ENCODE measurements around the gene ANKRD35. TPM values are rescaled to one million over a fixed set of nuclear protein-coding genes. Genes with fewer than 3 reads are reported as not detected.

ANKRD35 gene
- polyA plus RNA-seq, 3 donors, result 0.40 to 1.5 (median 1.3) TPM

- Mint-ChIP-seq H3K4me1 (no peaks in the 10 kb centered on the region), H3K36me3 (peaks cover 0 to under 1% of the 10 kb centered on the region in 2 donors), H3K9me3 (no peaks in the 10 kb centered on the region), H3K27me3 (ENCODE audit: low read depth in 3 of 3) (peaks cover 0 to 2% (median 2%) of the 10 kb centered on the region in 3 donors), H3K4me3 (no peak overlapping the region), H3K27ac (no peak overlapping the region)
- Histone ChIP-seq H3K36me3 (replicated peaks in 1 of 2; ENCODE audit: control insufficient read depth in 1 of 2, insufficient read depth in 2 of 2, low read length in 2 of 2) (no peaks in the 10 kb centered on the region), H2AFZ (ENCODE audit: insufficient read depth, low read depth, low read length, poor library complexity, severe bottlenecking) (no peak overlapping the region), H3K79me2 (ENCODE audit: insufficient read depth, low read length) (no peaks in the 10 kb centered on the region), H3K27me3 (ENCODE audit: control insufficient read depth in 2 of 2, insufficient read depth in 2 of 2, low read length in 2 of 2) (no peaks in the 10 kb centered on the region), H3K4me3 (replicated peaks in 1 of 3; ENCODE audit: low read depth in 2 of 3, low read length in 3 of 3) (no peak overlapping the region), H3K9me3 (replicated peaks in 1 of 2; ENCODE audit: control insufficient read depth in 1 of 2, insufficient read depth in 1 of 2, low read length in 2 of 2) (no peaks in the 10 kb centered on the region), H3K9ac (ENCODE audit: insufficient read depth, low read length, poor library complexity, severe bottlenecking) (no peak overlapping the region), H3K27ac (ENCODE audit: low read depth in 1 of 2, low read length in 2 of 2) (no peak overlapping the region), H4K20me1 (ENCODE audit: insufficient read depth, low read length) (no peaks in the 10 kb centered on the region), H3K4me2 (replicated peaks; ENCODE audit: extremely low read depth, low read length, poor library complexity, severe bottlenecking) (no peak overlapping the region), H3K4me1 (ENCODE audit: control insufficient read depth in 1 of 2, insufficient read depth in 2 of 2, low read length in 2 of 2) (no peaks in the 10 kb centered on the region)
- TF ChIP-seq CTCF (IDR thresholded peaks at IDR 0.05), result no peak
- no CpG with 5 or more reads among the region's 1 CpG for WGBS (ENCODE audit: insufficient coverage)
- intact Hi-C loops (cut with micrococcal nuclease), result loop anchor here in 1 of 2 donors (10.0 kb wide), 1 partner anchor 117 kb away; no protein-coding TSS in a partner anchor
- no peak for DNase-seq
Measured at GRCh38 chr1:145897969-145898368, 12.3 kb upstream of the ANKRD35 start.

- no peaks in the 10 kb centered on the region for H3K27me3 ChIP-seq (ENCODE audit: control insufficient read depth in 2 of 2, insufficient read depth in 2 of 2, low read length in 2 of 2)
- H3K9me3 Mint-ChIP-seq, result no peaks in the 10 kb centered on the region
- H3K4me3 ChIP-seq (replicated peaks in 1 of 3; ENCODE audit: low read depth in 2 of 3, low read length in 3 of 3), result no peak overlapping the region
- H3K27ac ChIP-seq (ENCODE audit: low read depth in 1 of 2, low read length in 2 of 2), result no peak overlapping the region
- H3K4me1 Mint-ChIP-seq, result no peaks in the 10 kb centered on the region
- no peak overlapping the region for H3K4me3 Mint-ChIP-seq
- no peak for TF ChIP-seq CTCF (IDR thresholded peaks at IDR 0.05)
- no peak overlapping the region for H3K9ac ChIP-seq (ENCODE audit: insufficient read depth, low read length, poor library complexity, severe bottlenecking)
- peaks cover 0 to 6% (median 3%) of the 10 kb centered on the region in 3 donors for H3K27me3 Mint-ChIP-seq (ENCODE audit: low read depth in 3 of 3)
- WGBS (ENCODE audit: insufficient coverage), result 83% methylated on average over 1 of the region's 1 CpG
- H3K27ac Mint-ChIP-seq, result no peak overlapping the region
- H3K9me3 ChIP-seq (replicated peaks in 1 of 2; ENCODE audit: control insufficient read depth in 1 of 2, insufficient read depth in 1 of 2, low read length in 2 of 2), result no peaks in the 10 kb centered on the region
- no peak for DNase-seq
- H4K20me1 ChIP-seq (ENCODE audit: insufficient read depth, low read length), result no peaks in the 10 kb centered on the region
- no peak overlapping the region for H3K4me2 ChIP-seq (replicated peaks; ENCODE audit: extremely low read depth, low read length, poor library complexity, severe bottlenecking)
- H2AFZ ChIP-seq (ENCODE audit: insufficient read depth, low read depth, low read length, poor library complexity, severe bottlenecking), result no peak overlapping the region
- intact Hi-C loops (cut with micrococcal nuclease), result loop anchor here in 1 of 2 donors (10.0 kb wide), 1 partner anchor 119 kb away; no protein-coding TSS in a partner anchor
- no peaks in the 10 kb centered on the region for H3K4me1 ChIP-seq (ENCODE audit: control insufficient read depth in 1 of 2, insufficient read depth in 2 of 2, low read length in 2 of 2)
- no peaks in the 10 kb centered on the region for H3K79me2 ChIP-seq (ENCODE audit: insufficient read depth, low read length)
- peaks cover 0 to 2% of the 10 kb centered on the region in 2 donors for H3K36me3 Mint-ChIP-seq
- H3K36me3 ChIP-seq (replicated peaks in 1 of 2; ENCODE audit: control insufficient read depth in 1 of 2, insufficient read depth in 2 of 2, low read length in 2 of 2), result no peaks in the 10 kb centered on the region
Measured at GRCh38 chr1:145895471-145895870, 9.8 kb upstream of the ANKRD35 start.
